GM12878 (cell line): Measurements from ENCODE around the gene BBS4. TPM values are rescaled to one million over a fixed set of nuclear protein-coding genes. Genes with fewer than 3 reads are reported as not detected.
A peak's percentile ranks its signal among the peaks of the same experiment; 100 is the strongest.

Experiments
- ATAC-seq: fragments of 200-7000 bp; cut with Tn5 transposase; 3 replicates; pipeline ENCODE4 v1.9.1; 2020; ENCODE audit warnings: mild to moderate bottlenecking, moderate library complexity
- Bru-seq: library from RNA; stranded (reverse); fragments of 400-500 nt; gene quantifications from one replicate; lab custom pipeline; 2021; lab: Mats Ljungman, UMichigan
- BruChase-seq, 2 experiments: library from RNA; stranded (reverse); fragments of 400-500 nt; gene quantifications; one replicate each; lab custom pipeline; 2021; lab: Mats Ljungman, UMichigan
- BruUV-seq: library from RNA; stranded (reverse); fragments of 400-500 nt; replicated peaks from 2 replicates; lab custom pipeline; 2021; lab: Mats Ljungman, UMichigan
- CTCF ChIA-PET: fragments of 300-600 bp; sonication (Branson Sonifier 250); formaldehyde crosslinking; extraction: SDS; loops from one replicate; lab custom pipeline; 2021; ENCODE audit warnings: inconsistent platforms; lab: Yijun Ruan, JAX
- POLR2A ChIA-PET: fragments of 350-600 bp; formaldehyde crosslinking; extraction: SDS; loops from one replicate; lab custom pipeline; 2021; ENCODE audit warnings: inconsistent platforms; lab: Charles Lee
- RAD21 ChIA-PET: fragments of 300-600 bp; sonication (Branson Sonifier 250); formaldehyde crosslinking; loops from one replicate; lab custom pipeline; 2023; ENCODE audit warnings: antibody characterized with exemption; ENCODE audit not compliant: unreplicated experiment; lab: Charles Lee
- SMC1A ChIA-PET: fragments of 300-600 bp; sonication (Branson Sonifier 250); formaldehyde crosslinking; loops from one replicate; lab custom pipeline; 2023; ENCODE audit not compliant: unreplicated experiment, uncharacterized antibody; lab: Charles Lee
- DNase-seq: peaks from one replicate; pipeline ENCODE4 v3.0.0-alpha.2; 2011; ENCODE audit warnings: low read depth, low spot score
- FAIRE-seq: peaks from 3 replicates; lab custom pipeline; 2011; peaks lifted over from hg19 to GRCh38; lab: Jason Lieb, UNC
- H2AFZ ChIP-seq: 2 replicates; pipeline ENCODE4 v1.6.0; 2011; ENCODE audit warnings: low read depth, low read length, control low read depth; ENCODE audit not compliant: control insufficient read depth
- H3K27ac ChIP-seq: 2 replicates; pipeline ENCODE4 v1.5.1; 2011; ENCODE audit warnings: control low read depth; ENCODE audit not compliant: control insufficient read depth, insufficient read depth
- H3K27me3 ChIP-seq, 2 experiments: replicated peaks in 1 of 2; 2 replicates each; pipeline versions ENCODE4 v1.6.0 to v1.6.1; 2011; ENCODE audit warnings: low read length in 1 of 2; ENCODE audit not compliant: control insufficient read depth in 2 of 2, insufficient read depth in 2 of 2
- H3K36me3 ChIP-seq, 2 experiments: 2 replicates each; pipeline ENCODE4 v1.5.1; 2011; ENCODE audit warnings: low read length in 1 of 2; ENCODE audit not compliant: control insufficient read depth in 2 of 2, insufficient read depth in 2 of 2
- H3K4me1 ChIP-seq: 2 replicates; pipeline ENCODE4 v1.6.1; 2011; ENCODE audit warnings: mild to moderate bottlenecking, low read length, moderate library complexity, mixed read lengths; ENCODE audit not compliant: control insufficient read depth, insufficient read depth
- H3K4me2 ChIP-seq: 2 replicates; pipeline ENCODE4 v1.6.0; 2011; ENCODE audit warnings: control low read depth; ENCODE audit not compliant: control insufficient read depth, insufficient read depth
- H3K4me3 ChIP-seq: fragments of 200-600 bp; sonication (generic); 2 replicates; pipeline ENCODE4 v1.5.1; 2016
- H3K79me2 ChIP-seq: 2 replicates; pipeline ENCODE4 v1.6.0; 2011; ENCODE audit warnings: low read length; ENCODE audit not compliant: control insufficient read depth, insufficient read depth
- H3K9ac ChIP-seq: 2 replicates; pipeline ENCODE4 v1.8.0; 2011; ENCODE audit warnings: low read length, control low read depth, mixed read lengths; ENCODE audit not compliant: control insufficient read depth, insufficient read depth
- H3K9me3 ChIP-seq: replicated peaks from 3 replicates; pipeline ENCODE4 v1.5.1; 2011; ENCODE audit warnings: mild to moderate bottlenecking, low read length; ENCODE audit not compliant: control insufficient read depth, insufficient read depth
- H4K20me1 ChIP-seq: 2 replicates; pipeline ENCODE4 v1.6.0; 2011; ENCODE audit not compliant: control insufficient read depth, insufficient read depth
- CEBPB ChIP-seq, 2 experiments: fragments of 150-350 bp in 1 of 2; IDR thresholded peaks; 2 replicates each; pipeline ENCODE4 v1.6.1; 2012 to 2014; ENCODE audit warnings: low read depth in 2 of 2, low read length in 2 of 2, borderline replicate concordance in 1 of 2, inconsistent platforms in 1 of 2
- MXI1 ChIP-seq: fragments of 150-350 bp; IDR thresholded peaks from 2 replicates; pipeline ENCODE4 v1.6.1; 2011; ENCODE audit warnings: low read depth, mild to moderate bottlenecking, inconsistent platforms, low read length, improper control_type of control experiment
- PAX5 ChIP-seq: IDR thresholded peaks from 2 replicates; pipeline ENCODE4 v1.6.1; 2011; ENCODE audit warnings: low read depth, low read length, borderline replicate concordance
- POLR2AphosphoS2 ChIP-seq: IDR thresholded peaks from 2 replicates; pipeline ENCODE4 v1.6.1; 2011; ENCODE audit warnings: low read depth, mild to moderate bottlenecking, low read length, improper control_type of control experiment, moderate library complexity
- SMC3 ChIP-seq: IDR thresholded peaks from 2 replicates; pipeline ENCODE4 v1.6.1; 2011; ENCODE audit warnings: low read length, improper control_type of control experiment, borderline replicate concordance
- WGBS: methylation state at CpG from one replicate; pipeline ENCODE4 v1.1.6; 2016; ENCODE audit warnings: low lambda C conversion rate; ENCODE audit not compliant: insufficient replicate concordance, insufficient coverage; ENCODE audit errors: missing lambda C conversion rate; 5-methylcytosine and 5-hydroxymethylcytosine counted together
- in situ Hi-C: fragments of 300-500 bp; cut with MboI; formaldehyde crosslinking; loops from 9 replicates; pipeline ENCODE4 v1.14.3; 2018; ENCODE audit warnings: mixed read lengths
- intact Hi-C: fragments of 100-400 bp; cut with micrococcal nuclease; formaldehyde crosslinking; loops from one replicate; pipeline ENCODE4 v1.14.2; 2022; ENCODE audit not compliant: unreplicated experiment
- long read RNA-seq, 2 experiments: library from polyadenylated mRNA; unstranded; transcript quantifications; one replicate each; pipeline ENCODE4 v2.0.0, GENCODE V29; 2019 to 2020
- polyA minus RNA-seq, 3 experiments: library from RNA; depleted of rRNA, polyadenylated mRNA; stranded (reverse); fragments of >200 nt; gene quantifications; 2 replicates each; pipeline ENCODE4 v1.2.3, GENCODE V29; 2011
- polyA plus RNA-seq, 11 experiments: library from polyadenylated mRNA; depleted of rRNA in 4 of 11; unstranded in 6 of 11; stranded (reverse) in 5 of 11; fragments of >200 nt; fragmentation: Nextera tagmentation in 4 of 11; fragmentation: Illumina TruSeq in 1 of 11; extraction: Ambion mirVana in 4 of 11; extraction: Trizol in 1 of 11; gene quantifications; 1 replicate in 1 of 11; 2 replicates in 10 of 11; pipeline versions ENCODE4 v1.2.1 to v1.2.3, GENCODE V29; 2011 to 2016; ENCODE audit warnings: inconsistent platforms in 2 of 11, missing spikeins in 2 of 11, low read depth in 1 of 11
- total RNA-seq, 4 experiments: library from RNA; depleted of rRNA in 3 of 4; stranded (reverse); fragments of >200 nt in 3 of 4; fragmentation: Illumina TruSeq in 1 of 4; extraction: Trizol in 1 of 4; gene quantifications; 2 replicates each; pipeline versions ENCODE4 v1.2.1 to v1.2.3, GENCODE V29; 2013 to 2021
- TF ChIP-seq, protein P1 (sequence below): IDR thresholded peaks from 2 replicates; pipeline ENCODE4 v1.6.1; 2011; ENCODE audit warnings: borderline replicate concordance, low read depth, mild to moderate bottlenecking, moderate library complexity, low read length; ENCODE audit not compliant: insufficient read depth, poor library complexity, severe bottlenecking
- TF ChIP-seq, protein P2 (sequence below): fragments of 450-650 bp; formaldehyde crosslinking; IDR thresholded peaks from 2 replicates; pipeline ENCODE4 v1.5.0; 2022; ENCODE audit warnings: mild to moderate bottlenecking, missing genetic modification characterization
- TF ChIP-seq, protein P3 (sequence below): IDR thresholded peaks from 2 replicates; pipeline ENCODE4 v1.6.1; 2011; ENCODE audit warnings: low read depth, low read length, improper control_type of control experiment, borderline replicate concordance

BBS4 gene, protein sequence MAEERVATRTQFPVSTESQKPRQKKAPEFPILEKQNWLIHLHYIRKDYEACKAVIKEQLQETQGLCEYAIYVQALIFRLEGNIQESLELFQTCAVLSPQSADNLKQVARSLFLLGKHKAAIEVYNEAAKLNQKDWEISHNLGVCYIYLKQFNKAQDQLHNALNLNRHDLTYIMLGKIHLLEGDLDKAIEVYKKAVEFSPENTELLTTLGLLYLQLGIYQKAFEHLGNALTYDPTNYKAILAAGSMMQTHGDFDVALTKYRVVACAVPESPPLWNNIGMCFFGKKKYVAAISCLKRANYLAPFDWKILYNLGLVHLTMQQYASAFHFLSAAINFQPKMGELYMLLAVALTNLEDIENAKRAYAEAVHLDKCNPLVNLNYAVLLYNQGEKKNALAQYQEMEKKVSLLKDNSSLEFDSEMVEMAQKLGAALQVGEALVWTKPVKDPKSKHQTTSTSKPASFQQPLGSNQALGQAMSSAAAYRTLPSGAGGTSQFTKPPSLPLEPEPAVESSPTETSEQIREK
- total RNA-seq (2013; cell fraction: nucleolus; rRNA removed), result 65.4 and 69.1 TPM in 2 replicates
- total RNA-seq (2014; rRNA removed) (8.0 and 10.6 TPM in 2 replicates), total RNA-seq (2014; rRNA removed; fragmentation: Illumina TruSeq; extraction: Trizol) (9.3 and 9.6 TPM in 2 replicates), total RNA-seq (2021) (9.1 and 9.4 TPM in 2 replicates), polyA plus RNA-seq (2011; rRNA removed) (22.1 and 33.4 TPM in 2 replicates), polyA plus RNA-seq (2014; fragmentation: Illumina TruSeq; extraction: Trizol) (10.2 and 22.7 TPM in 2 replicates), polyA plus RNA-seq (2014; fragmentation: Nextera tagmentation; extraction: Ambion mirVana) (10 to 100 TPM in 1 of 2 experiments, 1 to 10 TPM in 1; 9.5 to 13.7 TPM), polyA plus RNA-seq (2014; rRNA removed) (6.4 and 7.2 TPM in 2 replicates), polyA plus RNA-seq (2016; fragmentation: Nextera tagmentation; extraction: Ambion mirVana) (10 to 100 TPM; 13.7 to 14.4 TPM), polyA minus RNA-seq (2011; rRNA and poly(A)+ RNA removed) (20.0 and 27.1 TPM in 2 replicates), Bru-seq, nascent RNA (percentile 62 among the genes with signal in this experiment), BruChase-seq, experiment 1, labeled RNA remaining after a 6-hour chase (percentile 61 among the genes with signal in this experiment), BruChase-seq, experiment 2, labeled RNA remaining after a 2-hour chase (percentile 63 among the genes with signal in this experiment)
- 8.2 TPM for polyA plus RNA-seq (2011; ENCODE audit: low read depth)
- 12.4 and 12.8 TPM in 2 replicates for polyA plus RNA-seq (2011; cell fraction: cytosol; rRNA removed)
- 31.0 and 46.3 TPM in 2 replicates for polyA plus RNA-seq (2011; cell fraction: nucleus; rRNA removed)
- polyA plus RNA-seq (2012), result 10.6 and 10.7 TPM in 2 replicates
- 2.8 and 12.0 TPM in 2 replicates for polyA minus RNA-seq (2011; cell fraction: cytosol; rRNA and poly(A)+ RNA removed)
- polyA minus RNA-seq (2011; cell fraction: nucleus; rRNA and poly(A)+ RNA removed), result 18.9 and 26.3 TPM in 2 replicates
- long read RNA-seq, experiment 1, transcript BBS4-201 (16 exons, 2,490 nt), result major isoform, 8 of 11 reads
- long read RNA-seq, experiment 1, partial matches to known transcripts, result 1 of 11 reads
- long read RNA-seq, experiment 1, other reads (novel, unspliced or antisense), result 2 of 11 reads
- long read RNA-seq, experiment 2, transcript BBS4-201 (16 exons, 2,490 nt), result major isoform, 99 of 128 reads
- long read RNA-seq, experiment 2, partial matches to known transcripts, result 3 of 128 reads
- long read RNA-seq, experiment 2, other reads (novel, unspliced or antisense), result 22 of 128 reads

DNA sequence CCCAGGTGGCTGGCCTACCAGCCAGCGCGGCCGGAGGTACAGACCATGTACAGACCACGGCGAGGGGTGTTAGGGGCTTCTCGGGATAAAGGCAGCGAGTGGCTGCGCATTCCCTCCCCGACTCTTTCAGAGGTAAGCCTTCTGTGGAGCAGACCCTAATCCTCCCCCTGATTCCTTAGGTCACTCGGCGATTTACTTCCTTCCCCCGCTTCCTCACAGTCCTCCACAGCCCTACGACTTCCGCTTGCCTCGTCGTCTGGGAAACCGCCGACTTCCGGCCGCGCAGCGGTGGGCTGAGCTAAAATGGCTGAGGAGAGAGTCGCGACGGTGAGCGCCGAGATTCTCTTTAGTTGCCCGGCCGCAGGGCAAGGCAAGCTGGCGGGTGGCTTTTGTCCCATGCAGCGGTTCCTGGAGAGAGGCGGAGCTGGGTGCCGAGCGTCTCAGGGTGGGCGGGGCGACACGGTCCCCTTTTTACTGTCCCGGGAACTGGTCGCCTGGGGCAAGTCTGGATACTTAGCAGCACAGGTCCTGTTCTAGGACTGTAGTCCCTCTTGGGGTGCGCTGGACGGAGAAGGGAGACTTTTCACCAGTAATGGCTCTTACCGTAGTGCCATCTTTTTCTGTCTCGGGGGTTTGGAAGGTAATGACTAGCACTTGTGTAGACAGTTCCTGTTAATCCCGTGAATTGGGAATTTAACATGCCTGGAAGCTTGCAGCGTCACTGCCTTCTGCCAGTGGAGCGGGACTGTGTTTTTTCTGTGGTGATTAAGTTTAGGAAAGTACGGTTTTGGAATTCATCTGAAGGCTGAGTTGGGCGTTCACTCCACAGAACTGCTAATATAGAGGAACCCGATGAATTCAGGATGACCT, at the start of gene BBS4, which contains the start of gene HIGD2B:
Gene BBS4, plus strand, starts transcription at position 283 of the 870 bp plus-strand sequence. Its CDS starts 21 bp downstream, at position 304.
Gene HIGD2B, minus strand, starts transcription at position 258 of the 870 bp plus-strand sequence. CDS start 9,808 bp downstream, outside the sequence.
- no peaks in the 10 kb centered on the region for H3K4me1 ChIP-seq
- H3K79me2 ChIP-seq, result no peaks in the 10 kb centered on the region
- CTCF ChIA-PET, result interaction anchor here (0.7 to 1.9 kb wide), 5 partner anchors 10 to 151 kb away, joined by 3 to 10 read pairs (median 5); no protein-coding TSS in a partner anchor
- peak within 1 kb of the TSS; percentile 98 for H2AFZ ChIP-seq
- FAIRE-seq (peak; percentile 93), ATAC-seq (peak; percentile 99), DNase-seq (peak; percentile 70)
- WGBS, result 2% methylated on average over 49 of the region's 49 CpGs
- H3K27ac ChIP-seq, result peak within 1 kb of the TSS; percentile 73
- BruUV-seq, result TSS peak; percentile 89
- in situ Hi-C loops (no loop called here), intact Hi-C loops (loop anchor here (2.0 kb wide), 1 partner anchor 97 kb away; the partner anchor contains the start of gene ADPGK)
- POLR2A ChIA-PET, result interaction anchor here (0.6 kb wide), 1 partner anchor 87 kb away, joined by 5 read pairs; no protein-coding TSS in a partner anchor
- H4K20me1 ChIP-seq, result no peaks in the 10 kb centered on the region
- no peaks in the 10 kb centered on the region for H3K36me3 ChIP-seq
- H3K9ac ChIP-seq, result peak within 1 kb of the TSS; percentile 84
- peak within 1 kb of the TSS; percentile 79 for H3K4me2 ChIP-seq
- H3K27me3 ChIP-seq, result no peaks in the 10 kb centered on the region
- no peaks in the 10 kb centered on the region for H3K9me3 ChIP-seq
- peak within 1 kb of the TSS; percentile 84 for H3K4me3 ChIP-seq
- SMC1A ChIA-PET, result interaction anchor here (0.7 to 1.4 kb wide), 2 partner anchors 96 to 213 kb away, joined by 3 read pairs; no protein-coding TSS in a partner anchor
- RAD21 ChIA-PET, result no interaction called here
- TF ChIP-seq, protein P1, sequence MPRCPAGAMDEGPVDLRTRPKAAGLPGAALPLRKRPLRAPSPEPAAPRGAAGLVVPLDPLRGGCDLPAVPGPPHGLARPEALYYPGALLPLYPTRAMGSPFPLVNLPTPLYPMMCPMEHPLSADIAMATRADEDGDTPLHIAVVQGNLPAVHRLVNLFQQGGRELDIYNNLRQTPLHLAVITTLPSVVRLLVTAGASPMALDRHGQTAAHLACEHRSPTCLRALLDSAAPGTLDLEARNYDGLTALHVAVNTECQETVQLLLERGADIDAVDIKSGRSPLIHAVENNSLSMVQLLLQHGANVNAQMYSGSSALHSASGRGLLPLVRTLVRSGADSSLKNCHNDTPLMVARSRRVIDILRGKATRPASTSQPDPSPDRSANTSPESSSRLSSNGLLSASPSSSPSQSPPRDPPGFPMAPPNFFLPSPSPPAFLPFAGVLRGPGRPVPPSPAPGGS, result no peak
- TF ChIP-seq SMC3, result no peak
- TF ChIP-seq MXI1, result peak; percentile 87
- peak; percentile 77 for TF ChIP-seq POLR2AphosphoS2
- TF ChIP-seq, protein P2, sequence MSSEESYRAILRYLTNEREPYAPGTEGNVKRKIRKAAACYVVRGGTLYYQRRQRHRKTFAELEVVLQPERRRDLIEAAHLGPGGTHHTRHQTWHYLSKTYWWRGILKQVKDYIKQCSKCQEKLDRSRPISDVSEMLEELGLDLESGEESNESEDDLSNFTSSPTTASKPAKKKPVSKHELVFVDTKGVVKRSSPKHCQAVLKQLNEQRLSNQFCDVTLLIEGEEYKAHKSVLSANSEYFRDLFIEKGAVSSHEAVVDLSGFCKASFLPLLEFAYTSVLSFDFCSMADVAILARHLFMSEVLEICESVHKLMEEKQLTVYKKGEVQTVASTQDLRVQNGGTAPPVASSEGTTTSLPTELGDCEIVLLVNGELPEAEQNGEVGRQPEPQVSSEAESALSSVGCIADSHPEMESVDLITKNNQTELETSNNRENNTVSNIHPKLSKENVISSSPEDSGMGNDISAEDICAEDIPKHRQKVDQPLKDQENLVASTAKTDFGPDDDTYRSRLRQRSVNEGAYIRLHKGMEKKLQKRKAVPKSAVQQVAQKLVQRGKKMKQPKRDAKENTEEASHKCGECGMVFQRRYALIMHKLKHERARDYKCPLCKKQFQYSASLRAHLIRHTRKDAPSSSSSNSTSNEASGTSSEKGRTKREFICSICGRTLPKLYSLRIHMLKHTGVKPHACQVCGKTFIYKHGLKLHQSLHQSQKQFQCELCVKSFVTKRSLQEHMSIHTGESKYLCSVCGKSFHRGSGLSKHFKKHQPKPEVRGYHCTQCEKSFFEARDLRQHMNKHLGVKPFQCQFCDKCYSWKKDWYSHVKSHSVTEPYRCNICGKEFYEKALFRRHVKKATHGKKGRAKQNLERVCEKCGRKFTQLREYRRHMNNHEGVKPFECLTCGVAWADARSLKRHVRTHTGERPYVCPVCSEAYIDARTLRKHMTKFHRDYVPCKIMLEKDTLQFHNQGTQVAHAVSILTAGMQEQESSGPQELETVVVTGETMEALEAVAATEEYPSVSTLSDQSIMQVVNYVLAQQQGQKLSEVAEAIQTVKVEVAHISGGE (CRISPR knock-in tag), result no peak
- TF ChIP-seq PAX5, result no peak
- no peak for TF ChIP-seq CEBPB (IDR thresholded peaks at IDR 0.05; ENCODE audit: borderline replicate concordance in 1 of 2, low read depth in 2 of 2, low read length in 2 of 2)
- TF ChIP-seq, protein P3, sequence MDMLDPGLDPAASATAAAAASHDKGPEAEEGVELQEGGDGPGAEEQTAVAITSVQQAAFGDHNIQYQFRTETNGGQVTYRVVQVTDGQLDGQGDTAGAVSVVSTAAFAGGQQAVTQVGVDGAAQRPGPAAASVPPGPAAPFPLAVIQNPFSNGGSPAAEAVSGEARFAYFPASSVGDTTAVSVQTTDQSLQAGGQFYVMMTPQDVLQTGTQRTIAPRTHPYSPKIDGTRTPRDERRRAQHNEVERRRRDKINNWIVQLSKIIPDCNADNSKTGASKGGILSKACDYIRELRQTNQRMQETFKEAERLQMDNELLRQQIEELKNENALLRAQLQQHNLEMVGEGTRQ, result no peak
